Upper lobe of left lung (tissue), 4 donors: ENCODE results near the gene PFKP.

Source experiments
- CTCF ChIP-seq, 6 experiments: fragments of 450-650 bp in 4 of 6; fragments of 200-600 bp in 2 of 6; sonication (generic) in 2 of 6; IDR thresholded peaks; one replicate each; pipeline ENCODE4 v1.5.1; 2016 to 2019; ENCODE audit warnings: antibody characterized with exemption in 6 of 6
- EP300 ChIP-seq, 4 donors: sonication (generic); formaldehyde crosslinking; IDR thresholded peaks; one replicate each; pipeline ENCODE4 v1.5.1; 2017; ENCODE audit warnings: antibody characterized with exemption in 4 of 4, control low read depth in 2 of 4
- POLR2A ChIP-seq, 4 donors: fragments of 450-650 bp; IDR thresholded peaks; one replicate each; pipeline ENCODE4 v1.5.1; 2016 to 2017; ENCODE audit warnings: antibody characterized with exemption in 4 of 4, mild to moderate bottlenecking in 2 of 4
- POLR2AphosphoS5 ChIP-seq, 2 donors: sonication (generic); formaldehyde crosslinking; IDR thresholded peaks; one replicate each; pipeline ENCODE4 v1.5.1; 2017; ENCODE audit warnings: antibody characterized with exemption in 2 of 2

- TF ChIP-seq CTCF (IDR thresholded peaks at IDR 0.05): no peak
- no peak for TF ChIP-seq POLR2A (IDR thresholded peaks at IDR 0.05)
- TF ChIP-seq POLR2AphosphoS5 (IDR thresholded peaks at IDR 0.05): no peak
- no peak for TF ChIP-seq EP300 (IDR thresholded peaks at IDR 0.05)
Measured at GRCh38 chr10:3031490-3031889, 35.9 kb upstream of the PFKP start.
